BJ (cell line): ENCODE measurements around the gene RAB1B. TPM values are rescaled to one million over a fixed set of nuclear protein-coding genes. Genes with fewer than 3 reads are reported as not detected.

Source experiments
- CTCF ChIA-PET: fragments of 350-600 bp; formaldehyde crosslinking; extraction: SDS; loops from one replicate; lab custom pipeline; 2021; ENCODE audit warnings: antibody characterized with exemption, inconsistent platforms; lab: Yijun Ruan, JAX
- POLR2A ChIA-PET: fragments of 300-600 bp; sonication (Branson Sonifier 250); formaldehyde crosslinking; extraction: SDS; loops from one replicate; lab custom pipeline; 2021; ENCODE audit warnings: antibody characterized with exemption; lab: Charles Lee
- DNase-seq: peaks from one replicate; pipeline ENCODE4 v3.0.0-alpha.2; 2011; ENCODE audit warnings: low read depth
- H3K27me3 ChIP-seq: 2 replicates; pipeline ENCODE4 v1.6.0; 2011; ENCODE audit warnings: low read length; ENCODE audit not compliant: control insufficient read depth, insufficient read depth
- H3K36me3 ChIP-seq: 2 replicates; pipeline ENCODE4 v1.5.1; 2011; ENCODE audit warnings: low read length; ENCODE audit not compliant: control insufficient read depth, insufficient read depth
- H3K4me3 ChIP-seq: 2 replicates; pipeline ENCODE4 v1.5.1; 2011; ENCODE audit warnings: low read depth, mild to moderate bottlenecking, control low read depth, low read length
- polyA plus RNA-seq: library from polyadenylated mRNA; depleted of rRNA; stranded (reverse); fragments of >200 nt; gene quantifications from 2 replicates; pipeline ENCODE4 v1.2.3, GENCODE V29; 2011
- TF ChIP-seq, protein P1 (sequence below): IDR thresholded peaks from 2 replicates; pipeline ENCODE4 v1.5.1; 2011; ENCODE audit warnings: low read depth, mild to moderate bottlenecking, control low read depth, inconsistent platforms, low read length, moderate library complexity; ENCODE audit not compliant: insufficient read depth

The RAB1B gene
- polyA plus RNA-seq, 1 experiment, result 251 TPM

- Histone ChIP-seq H3K4me3 (peak overlapping the region; percentile 92), H3K27me3 (no peaks in the 10 kb centered on the region), H3K36me3 (peaks cover 35% of the 10 kb centered on the region)
- TF ChIP-seq, protein P1, sequence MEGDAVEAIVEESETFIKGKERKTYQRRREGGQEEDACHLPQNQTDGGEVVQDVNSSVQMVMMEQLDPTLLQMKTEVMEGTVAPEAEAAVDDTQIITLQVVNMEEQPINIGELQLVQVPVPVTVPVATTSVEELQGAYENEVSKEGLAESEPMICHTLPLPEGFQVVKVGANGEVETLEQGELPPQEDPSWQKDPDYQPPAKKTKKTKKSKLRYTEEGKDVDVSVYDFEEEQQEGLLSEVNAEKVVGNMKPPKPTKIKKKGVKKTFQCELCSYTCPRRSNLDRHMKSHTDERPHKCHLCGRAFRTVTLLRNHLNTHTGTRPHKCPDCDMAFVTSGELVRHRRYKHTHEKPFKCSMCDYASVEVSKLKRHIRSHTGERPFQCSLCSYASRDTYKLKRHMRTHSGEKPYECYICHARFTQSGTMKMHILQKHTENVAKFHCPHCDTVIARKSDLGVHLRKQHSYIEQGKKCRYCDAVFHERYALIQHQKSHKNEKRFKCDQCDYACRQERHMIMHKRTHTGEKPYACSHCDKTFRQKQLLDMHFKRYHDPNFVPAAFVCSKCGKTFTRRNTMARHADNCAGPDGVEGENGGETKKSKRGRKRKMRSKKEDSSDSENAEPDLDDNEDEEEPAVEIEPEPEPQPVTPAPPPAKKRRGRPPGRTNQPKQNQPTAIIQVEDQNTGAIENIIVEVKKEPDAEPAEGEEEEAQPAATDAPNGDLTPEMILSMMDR, result peak; percentile 25; the same call in 1 of the 2 replicates
- CTCF ChIA-PET, result interaction anchor here (0.6 to 8.7 kb wide), 5 partner anchors 9 to 765 kb away, joined by 3 to 60 read pairs (median 4); partner anchors contain the start of gene YIF1A
- POLR2A ChIA-PET, result interaction anchor here (1.1 kb wide), 1 partner anchor 22 kb away, joined by 7 read pairs; the partner anchor contains the start of gene YIF1A
- DNase-seq, result no peak
Observed at GRCh38 chr11:66267379-66268243, 828 bp upstream of the RAB1B start.

GRCh38 chr11:66268952-66269905 is 790 bp downstream of the RAB1B start:
- Histone ChIP-seq H3K36me3 (peaks cover 39% of the 10 kb centered on the region), H3K27me3 (no peaks in the 10 kb centered on the region), H3K4me3 (peak overlapping the region; percentile 92)
- DNase-seq, result no peak
- ChIA-PET CTCF (interaction anchor here (1.0 to 8.7 kb wide), 6 partner anchors 8 to 44 kb away, joined by 3 to 60 read pairs (median 4); partner anchors contain the start of gene YIF1A), POLR2A (interaction anchor here (0.6 kb wide), 1 partner anchor 423 kb away, joined by 5 read pairs; no protein-coding TSS in a partner anchor)
- TF ChIP-seq, protein P1, result peak; percentile 51

DNA sequence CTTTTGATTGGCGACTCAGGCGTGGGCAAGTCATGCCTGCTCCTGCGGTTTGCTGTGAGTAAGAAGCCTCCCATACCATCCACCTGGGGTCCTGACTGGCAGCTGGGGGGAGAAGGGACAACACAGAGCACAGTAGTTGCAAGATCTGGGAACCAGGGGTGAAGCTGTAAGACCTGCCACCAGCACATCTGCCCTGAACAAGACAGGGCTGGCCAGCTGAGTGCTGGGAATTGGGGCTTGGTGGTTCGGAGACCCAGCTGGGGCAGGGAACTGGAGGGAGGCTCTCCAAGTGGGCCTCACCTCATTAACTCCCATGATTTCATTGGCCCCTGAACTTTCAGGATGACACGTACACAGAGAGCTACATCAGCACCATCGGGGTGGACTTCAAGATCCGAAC is 3.4 kb downstream of the RAB1B start:
- H3K4me3 ChIP-seq, result no peak overlapping the region
- H3K36me3 ChIP-seq, result peaks cover 35% of the 10 kb centered on the region
- DNase-seq, result no peak
- TF ChIP-seq, protein P1, result no peak
- ChIA-PET CTCF (interaction anchor here (1.1 to 8.7 kb wide), 2 partner anchors 10 to 18 kb away, joined by 3 to 60 read pairs; no protein-coding TSS in a partner anchor), POLR2A (no interaction called here)
- H3K27me3 ChIP-seq, result no peaks in the 10 kb centered on the region

DNA sequence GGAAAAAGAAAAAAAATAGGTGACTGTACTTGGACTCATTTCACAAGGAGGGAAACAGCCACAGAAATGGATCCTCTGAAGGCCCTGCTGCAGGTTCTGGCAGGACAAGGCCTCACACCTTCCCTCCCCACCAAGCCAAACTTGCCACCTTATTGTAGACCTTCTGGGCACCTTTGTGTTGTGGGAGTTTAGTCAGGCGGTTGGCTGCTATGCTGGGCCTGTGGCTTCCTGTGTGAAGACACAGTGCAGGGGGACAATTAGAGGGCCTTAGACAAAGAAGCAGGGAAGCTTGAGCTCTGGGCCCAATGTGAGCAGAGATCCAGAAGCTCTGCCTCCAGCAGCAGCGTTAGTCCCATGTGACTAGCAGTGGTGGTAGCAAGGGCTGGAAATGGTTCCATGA is 4.2 kb downstream of the RAB1B start:
- no peak for DNase-seq
- POLR2A ChIA-PET, result no interaction called here
- no peaks in the 10 kb centered on the region for H3K27me3 ChIP-seq
- TF ChIP-seq, protein P1, result no peak
- CTCF ChIA-PET, result interaction anchor here (0.8 to 8.7 kb wide), 3 partner anchors 9 to 17 kb away, joined by 3 to 60 read pairs (median 3); no protein-coding TSS in a partner anchor
- no peak overlapping the region for H3K4me3 ChIP-seq
- peaks cover 35% of the 10 kb centered on the region for H3K36me3 ChIP-seq
